KMS-11 (cell line): ENCODE data around the gene ABHD17C.

ENCODE experiments used
- H2AFZ ChIP-seq: fragments of 200-600 bp; sonication (generic); 2 replicates; pipeline ENCODE4 v1.6.1; 2016; ENCODE audit warnings: antibody characterized with exemption, mixed run types, low read depth
- H3K27ac ChIP-seq: fragments of 200-600 bp; sonication (generic); 2 replicates; pipeline ENCODE4 v1.6.1; 2016; ENCODE audit warnings: mild to moderate bottlenecking, mixed run types
- H3K27me3 ChIP-seq: fragments of 200-600 bp; sonication (generic); 2 replicates; pipeline ENCODE4 v1.6.1; 2017; ENCODE audit warnings: mild to moderate bottlenecking, low read depth, mixed run types, moderate library complexity; ENCODE audit not compliant: insufficient read depth
- H3K36me3 ChIP-seq: fragments of 200-600 bp; sonication (generic); 2 replicates; pipeline ENCODE4 v1.6.1; 2017; ENCODE audit warnings: mild to moderate bottlenecking, mixed run types; ENCODE audit not compliant: insufficient read depth
- H3K4me1 ChIP-seq: fragments of 200-600 bp; sonication (generic); 2 replicates; pipeline ENCODE4 v1.6.1; 2016; ENCODE audit warnings: mild to moderate bottlenecking, low read depth, mixed run types; ENCODE audit not compliant: poor library complexity, severe bottlenecking
- H3K4me2 ChIP-seq: fragments of 200-600 bp; sonication (generic); 2 replicates; pipeline ENCODE4 v1.7.0; 2016; ENCODE audit warnings: mild to moderate bottlenecking, mixed run types
- H3K4me3 ChIP-seq: fragments of 200-600 bp; sonication (generic); IDR thresholded peaks from 2 replicates; pipeline ENCODE4 v1.6.1; 2017; ENCODE audit warnings: low read depth, low read length, mixed read lengths; ENCODE audit not compliant: insufficient read depth
- H3K79me2 ChIP-seq: fragments of 200-600 bp; sonication (generic); 2 replicates; pipeline ENCODE4 v1.6.1; 2016; ENCODE audit warnings: low read depth, mixed run types; ENCODE audit not compliant: insufficient read depth
- H3K9ac ChIP-seq: fragments of 200-600 bp; sonication (generic); 2 replicates; pipeline ENCODE4 v1.6.1; 2016; ENCODE audit warnings: mild to moderate bottlenecking, mixed run types
- H4K20me1 ChIP-seq: fragments of 200-600 bp; sonication (generic); 2 replicates; pipeline ENCODE4 v1.6.1; 2016; ENCODE audit warnings: mild to moderate bottlenecking, mixed run types; ENCODE audit not compliant: insufficient read depth
- CTCF ChIP-seq: fragments of 200-600 bp; sonication (generic); conservative IDR thresholded peaks from 2 replicates; pipeline ENCODE4 v1.6.1; 2017; ENCODE audit warnings: low read depth, mild to moderate bottlenecking, antibody characterized with exemption, low read length, moderate library complexity, mixed read lengths

Gene ABHD17C

GRCh38 chr15:80709542-80709941 is 14.4 kb downstream of the ABHD17C start:
- H3K4me2 ChIP-seq, result no peak overlapping the region
- H3K4me1 ChIP-seq, result peaks cover 22% of the 10 kb centered on the region
- H3K79me2 ChIP-seq, result peaks cover 15% of the 10 kb centered on the region
- H4K20me1 ChIP-seq, result peaks cover 4% of the 10 kb centered on the region; the same call in 1 of the 2 replicates
- no peaks in the 10 kb centered on the region for H3K36me3 ChIP-seq
- no peak overlapping the region for H3K4me3 ChIP-seq
- no peak overlapping the region for H2AFZ ChIP-seq
- no peak overlapping the region for H3K27ac ChIP-seq
- no peak for TF ChIP-seq CTCF
- H3K9ac ChIP-seq, result no peak overlapping the region
- no peaks in the 10 kb centered on the region for H3K27me3 ChIP-seq

GRCh38 chr15:80710635-80711554 is 15.8 kb downstream of the ABHD17C start:
- H3K9ac ChIP-seq, result no peak overlapping the region
- no peak for TF ChIP-seq CTCF
- H3K36me3 ChIP-seq, result no peaks in the 10 kb centered on the region
- H2AFZ ChIP-seq, result no peak overlapping the region
- peaks cover 19% of the 10 kb centered on the region for H3K79me2 ChIP-seq
- H3K27me3 ChIP-seq, result no peaks in the 10 kb centered on the region
- no peak overlapping the region for H3K4me3 ChIP-seq
- peaks cover 22% of the 10 kb centered on the region for H3K4me1 ChIP-seq
- H4K20me1 ChIP-seq, result peaks cover 4% of the 10 kb centered on the region; the same call in 1 of the 2 replicates
- H3K27ac ChIP-seq, result no peak overlapping the region
- no peak overlapping the region for H3K4me2 ChIP-seq

- H3K79me2 ChIP-seq, result peaks cover 19% of the 10 kb centered on the region
- H3K9ac ChIP-seq, result no peak overlapping the region
- H3K27me3 ChIP-seq, result no peaks in the 10 kb centered on the region
- no peak overlapping the region for H3K4me3 ChIP-seq
- H3K4me2 ChIP-seq, result no peak overlapping the region
- peaks cover 2% of the 10 kb centered on the region; the same call in 1 of the 2 replicates for H4K20me1 ChIP-seq
- H3K4me1 ChIP-seq, result peaks cover 22% of the 10 kb centered on the region
- no peak for TF ChIP-seq CTCF
- H3K36me3 ChIP-seq, result no peaks in the 10 kb centered on the region
- no peak overlapping the region for H2AFZ ChIP-seq
- no peak overlapping the region for H3K27ac ChIP-seq
Observed at GRCh38 chr15:80711886-80712285, 16.8 kb downstream of the ABHD17C start.

GRCh38 chr15:80712956-80713355 is 17.8 kb downstream of the ABHD17C start:
- no peak overlapping the region for H3K27ac ChIP-seq
- no peak for TF ChIP-seq CTCF
- peaks cover 13% of the 10 kb centered on the region for H3K79me2 ChIP-seq
- H3K9ac ChIP-seq, result no peak overlapping the region
- no peaks in the 10 kb centered on the region for H3K27me3 ChIP-seq
- no peaks in the 10 kb centered on the region for H3K36me3 ChIP-seq
- H3K4me3 ChIP-seq, result no peak overlapping the region
- H3K4me1 ChIP-seq, result peaks cover 22% of the 10 kb centered on the region
- no peaks in the 10 kb centered on the region for H4K20me1 ChIP-seq
- no peak overlapping the region for H3K4me2 ChIP-seq
- no peak overlapping the region for H2AFZ ChIP-seq
